Endometrium (tissue), 2 donors: Measurements from ENCODE around the gene ZGLP1.

ENCODE experiments used
- FAIRE-seq: peaks from 2 replicates; lab custom pipeline; 2012; peaks lifted over from hg19 to GRCh38; lab: Jason Lieb, UNC
- donor health status: control.
- donor health status: control.

Gene ZGLP1

DNA sequence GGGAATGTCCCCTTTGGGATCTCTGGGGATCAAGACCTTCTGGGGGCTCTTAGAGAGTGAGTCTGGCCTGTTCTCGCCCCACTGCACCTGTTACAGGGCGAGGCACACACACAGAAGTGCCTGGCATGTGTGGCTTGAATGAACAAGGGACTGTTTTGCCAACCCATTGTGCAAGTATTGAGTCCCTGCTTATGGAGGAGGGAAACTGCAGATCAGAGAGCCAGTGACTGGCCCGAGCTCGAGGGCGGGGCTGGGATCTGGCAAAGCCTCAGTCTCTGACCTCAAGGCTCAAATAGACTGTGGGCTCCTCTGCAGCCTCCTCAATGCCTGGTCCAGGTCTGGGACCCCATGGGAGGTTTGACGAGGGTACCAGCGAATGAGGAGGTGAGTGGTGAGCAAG lies 18.2 kb upstream of the ZGLP1 start:
- no peak for FAIRE-seq

DNA sequence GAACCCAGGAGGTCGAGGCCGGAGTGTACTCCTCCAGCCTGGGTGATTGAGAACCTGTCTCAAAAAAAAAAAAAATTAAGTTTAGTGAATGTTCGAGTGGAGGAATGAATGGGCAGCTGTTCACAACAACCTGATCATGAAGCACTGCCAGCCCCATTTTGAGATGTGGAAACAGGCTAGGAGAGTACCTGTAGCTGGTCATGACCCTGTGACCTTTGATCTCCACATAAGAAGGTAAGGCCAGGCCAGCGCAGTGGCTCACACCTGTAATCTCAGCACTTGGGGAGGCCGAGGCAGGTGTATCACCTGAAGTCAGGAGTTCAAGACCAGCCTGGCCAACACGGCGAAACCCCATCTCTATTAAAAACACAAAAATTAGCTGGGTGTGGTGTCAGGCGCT lies 16.1 kb upstream of the ZGLP1 start:
- FAIRE-seq = no peak

DNA sequence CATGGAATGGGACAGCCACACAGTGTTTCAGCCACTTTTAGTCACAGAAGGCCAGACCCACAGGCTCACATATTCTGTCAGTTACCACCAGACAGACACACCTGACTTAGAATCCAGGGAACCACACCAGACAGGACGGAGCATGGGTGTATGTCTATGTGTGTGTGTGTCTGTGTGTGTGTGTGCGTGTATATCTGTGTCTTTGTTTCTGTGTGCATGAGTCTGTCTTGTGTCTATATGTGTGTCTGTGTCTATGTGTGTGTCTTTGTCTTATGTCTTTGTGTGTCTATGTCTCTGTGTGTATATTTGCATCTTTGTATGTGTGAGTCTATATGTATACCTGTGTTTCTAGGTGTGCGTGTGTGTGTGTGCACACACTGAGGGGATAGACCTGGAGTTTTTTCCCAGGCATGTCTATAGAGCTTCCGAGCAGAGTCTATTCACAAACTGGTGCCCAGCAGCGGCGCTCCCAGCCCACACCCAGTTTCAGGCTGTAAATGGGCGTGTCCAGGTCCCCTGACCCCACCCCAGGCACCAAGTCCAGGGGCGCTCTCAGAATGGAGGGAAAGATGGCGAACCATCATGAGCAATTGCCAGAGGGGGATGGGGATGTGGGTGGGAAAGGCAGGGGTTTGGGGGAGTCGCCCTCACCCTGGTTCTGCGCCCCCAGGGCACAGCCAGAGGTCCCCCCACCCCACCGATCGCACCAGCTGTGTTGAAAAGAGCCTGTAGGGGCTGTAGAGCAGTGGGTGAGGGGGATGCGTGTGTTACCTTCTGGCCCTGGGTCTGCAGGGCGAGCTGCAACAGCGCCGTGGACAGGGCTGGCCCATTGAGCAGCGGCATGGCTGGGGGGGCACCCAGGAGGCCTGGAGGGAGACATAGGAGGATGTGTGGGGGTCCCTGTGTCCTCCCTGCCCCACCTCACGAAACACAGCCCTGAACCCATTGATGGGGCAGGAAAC lies 12.5 kb upstream of the ZGLP1 start:
- no peak for FAIRE-seq

DNA sequence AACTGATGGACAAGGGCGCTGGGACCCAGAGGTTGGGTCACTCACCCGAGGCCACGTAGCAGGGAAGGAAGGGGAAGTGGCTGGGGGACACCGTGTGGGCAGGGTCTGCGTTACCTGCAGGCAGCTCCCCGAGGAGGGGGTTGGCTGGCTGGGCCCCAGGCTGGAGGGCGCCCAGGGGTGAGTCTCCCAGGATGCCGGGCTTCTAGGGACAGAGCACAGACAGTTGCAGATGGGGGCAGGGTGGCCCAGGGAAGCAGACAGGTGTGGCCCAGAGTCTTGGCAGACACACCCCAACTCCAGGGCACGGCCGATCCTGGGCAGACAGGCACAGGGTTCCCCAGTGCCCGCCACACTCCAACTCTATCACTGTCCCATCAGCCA lies 11.8 kb upstream of the ZGLP1 start:
- FAIRE-seq = no peak

DNA sequence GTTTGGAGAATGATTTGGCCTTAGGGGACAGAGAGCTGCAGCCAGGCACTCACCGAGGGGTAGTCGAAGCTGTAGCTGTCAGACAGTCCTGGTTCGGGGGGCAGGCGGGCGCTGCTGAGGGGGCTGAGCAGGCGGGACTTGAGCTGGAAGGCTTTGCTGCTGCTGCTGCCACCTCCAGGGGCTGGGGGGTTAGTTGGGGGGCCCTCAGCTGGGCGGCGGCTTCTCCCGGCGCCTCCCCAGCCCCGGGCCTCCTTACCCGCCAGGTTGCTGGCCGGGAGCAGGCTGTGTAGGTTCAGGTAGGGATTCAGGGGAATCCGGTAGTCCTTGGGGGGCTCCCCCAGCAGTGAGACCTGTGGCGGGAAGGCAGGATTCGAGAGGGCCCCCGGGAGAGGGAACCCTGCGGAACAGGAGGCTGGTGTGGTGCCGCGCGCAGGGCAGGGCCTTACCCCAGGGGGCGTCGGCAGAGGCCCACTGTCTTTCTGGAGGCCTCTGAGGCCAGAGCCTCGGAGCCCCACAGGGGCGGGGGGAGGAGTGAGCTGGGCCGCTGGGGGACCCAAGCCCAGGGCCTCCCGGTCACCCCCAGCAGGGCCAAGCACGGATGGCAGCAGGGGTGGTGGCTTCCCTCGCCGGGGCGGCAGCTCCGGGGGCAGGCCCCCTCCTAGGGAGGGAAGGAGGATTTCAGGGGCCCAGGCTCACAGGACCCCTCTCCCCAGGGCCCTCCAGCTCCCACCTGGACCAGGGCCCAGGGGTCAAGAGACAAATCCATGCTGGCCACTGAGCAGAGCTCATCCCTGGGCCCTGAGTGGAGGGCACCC lies 11.2 kb upstream of the ZGLP1 start:
- no peak for FAIRE-seq

DNA sequence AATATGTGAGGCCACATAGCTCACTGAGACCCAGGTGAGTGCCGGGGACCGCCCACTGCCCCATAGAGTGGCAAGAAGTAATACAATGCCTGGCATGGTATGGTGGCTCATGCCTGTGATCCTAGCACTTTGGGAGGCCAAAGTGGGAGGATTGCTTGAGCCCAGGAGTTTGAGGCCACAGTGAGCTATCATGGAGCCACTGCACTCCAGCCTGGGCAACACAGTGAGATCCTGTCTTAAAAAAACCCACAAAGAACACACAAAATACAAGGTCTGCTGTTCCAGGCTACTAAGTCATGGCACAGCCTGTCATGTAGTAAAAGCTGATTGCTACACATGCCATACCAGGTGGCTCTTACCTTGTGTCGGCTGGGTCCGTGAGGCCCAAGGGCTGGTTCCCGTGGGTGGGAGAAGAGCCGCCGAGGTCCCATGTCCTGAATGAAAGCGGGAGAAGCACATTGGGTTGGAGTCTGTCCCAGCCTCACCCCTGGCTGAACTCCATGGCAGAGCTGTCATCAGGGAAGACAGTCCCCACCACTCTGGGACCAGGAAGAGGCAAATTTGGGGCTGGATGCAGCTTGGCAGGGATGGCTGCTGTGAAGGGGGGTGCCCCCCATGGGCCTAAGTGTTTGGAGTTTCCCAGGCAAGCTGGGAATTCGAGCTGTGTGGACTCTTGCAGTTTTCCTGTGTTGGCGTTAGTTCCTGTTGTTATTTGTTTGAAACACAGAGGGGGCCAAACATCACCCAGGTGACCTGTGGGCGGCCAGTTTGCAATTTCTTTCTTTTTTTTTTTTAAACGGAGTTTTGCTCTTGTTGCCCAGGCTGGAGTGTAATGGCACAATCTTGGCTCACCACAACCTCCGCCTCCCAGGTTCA lies 9.4 kb upstream of the ZGLP1 start:
- no peak for FAIRE-seq

DNA sequence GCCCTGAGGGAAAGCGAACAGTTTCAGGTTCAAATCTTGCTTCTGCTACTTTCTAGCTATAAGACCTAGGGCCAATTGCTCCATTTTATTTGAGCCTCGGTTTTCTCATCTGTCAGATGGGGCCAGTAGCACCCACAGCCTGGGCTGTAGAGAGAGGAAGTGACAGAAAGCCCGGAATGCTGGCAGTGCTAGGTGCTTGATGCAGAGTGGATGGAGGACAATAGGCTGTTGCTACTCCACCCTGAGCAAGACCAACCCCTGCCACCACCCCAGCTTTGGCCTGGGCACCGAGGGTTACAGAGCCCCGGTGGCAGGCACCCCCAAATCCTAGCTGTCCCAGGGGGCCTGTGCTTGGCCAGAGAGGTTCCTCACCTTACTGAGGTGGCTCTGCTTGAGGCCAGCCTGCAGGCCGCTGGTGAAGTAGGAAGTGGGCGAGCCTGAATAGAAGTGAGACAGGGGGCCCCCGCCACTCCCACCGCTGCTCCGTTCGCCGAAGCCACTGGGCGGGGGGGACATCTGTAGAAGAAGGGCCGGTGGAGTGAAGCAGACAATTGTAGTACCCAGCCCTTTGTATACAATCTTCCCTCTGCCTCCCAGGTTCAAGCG lies 8.3 kb upstream of the ZGLP1 start:
- FAIRE-seq = no peak

DNA sequence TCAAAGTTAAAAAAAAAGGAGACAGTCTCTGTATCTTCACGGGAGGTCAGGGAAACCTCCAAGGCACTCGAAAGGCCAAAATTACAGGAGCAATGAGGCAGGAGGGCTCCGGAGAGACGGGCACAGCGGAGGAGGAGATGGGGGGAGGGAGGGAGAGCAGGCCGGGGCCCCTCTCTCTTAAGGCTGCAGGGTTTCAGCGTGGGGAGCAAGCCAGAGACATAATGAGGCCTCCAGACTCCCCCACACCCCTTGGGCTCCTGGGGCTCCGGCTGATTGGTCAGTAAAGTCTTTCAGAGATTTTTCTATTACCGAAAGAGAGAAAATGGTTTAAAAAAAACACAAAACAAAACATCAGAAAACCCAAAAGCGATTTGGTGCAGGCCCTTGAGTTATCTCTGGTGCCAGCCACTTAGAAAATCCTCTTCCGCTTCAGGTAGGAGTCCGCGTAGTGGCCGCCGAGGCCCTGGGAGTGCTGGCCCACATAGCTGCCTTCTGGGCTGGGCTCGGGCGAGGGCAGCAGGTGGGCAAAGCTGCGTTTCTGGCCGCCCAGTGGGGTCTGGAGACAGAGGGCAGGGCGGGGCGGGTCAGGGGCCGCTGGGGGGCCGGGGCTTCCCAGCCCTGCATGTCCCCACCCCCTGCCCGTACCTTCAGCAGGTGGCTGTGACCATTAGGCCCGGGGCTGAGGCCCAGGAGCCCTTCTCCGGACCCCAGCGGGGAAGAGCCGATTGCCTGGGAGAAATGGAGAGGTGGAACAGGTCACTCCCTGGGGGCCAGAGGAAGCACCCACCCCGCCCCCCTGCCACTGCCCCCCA lies 7.6 kb upstream of the ZGLP1 start:
- FAIRE-seq = no peak

DNA sequence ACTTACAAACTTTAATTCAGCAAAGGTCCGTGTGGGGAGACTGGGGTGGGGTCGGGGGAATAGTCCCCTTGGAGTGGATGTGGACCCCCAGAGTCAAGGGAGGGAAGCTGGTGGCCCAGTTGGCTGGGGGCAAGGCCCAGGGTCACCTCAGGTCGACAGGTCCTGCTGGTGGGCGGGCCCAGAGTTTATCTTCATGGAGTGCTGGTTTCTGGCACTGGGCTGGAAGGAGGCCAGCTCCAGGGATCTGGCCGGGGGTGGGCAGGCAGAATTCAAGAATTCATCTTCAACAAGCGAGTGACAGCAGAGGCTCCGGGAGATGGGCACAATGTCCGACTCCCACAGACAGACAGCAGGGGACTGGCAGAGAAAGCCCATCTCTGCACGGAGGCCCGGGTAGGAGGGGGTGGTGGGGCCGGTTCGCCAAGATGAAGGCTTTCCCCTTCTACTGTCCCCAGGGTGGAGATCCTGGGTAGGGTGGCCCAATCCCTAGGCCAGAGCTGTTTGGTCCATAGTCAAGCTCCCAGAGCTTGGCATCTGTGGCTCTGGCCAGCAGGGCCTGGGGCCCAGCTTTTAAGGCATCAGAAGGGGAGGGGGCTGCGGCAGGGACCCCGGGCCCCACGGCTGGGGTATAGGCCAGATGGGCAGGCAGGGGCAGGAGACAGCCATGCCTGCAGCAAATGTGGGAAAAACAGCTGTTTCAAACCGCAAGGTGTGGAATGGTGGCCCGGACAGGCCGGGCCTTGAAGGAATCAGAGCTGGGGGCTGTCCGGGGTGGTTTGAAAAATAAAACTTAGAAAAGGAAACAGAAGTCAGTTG lies 6.8 kb upstream of the ZGLP1 start:
- FAIRE-seq = no peak

DNA sequence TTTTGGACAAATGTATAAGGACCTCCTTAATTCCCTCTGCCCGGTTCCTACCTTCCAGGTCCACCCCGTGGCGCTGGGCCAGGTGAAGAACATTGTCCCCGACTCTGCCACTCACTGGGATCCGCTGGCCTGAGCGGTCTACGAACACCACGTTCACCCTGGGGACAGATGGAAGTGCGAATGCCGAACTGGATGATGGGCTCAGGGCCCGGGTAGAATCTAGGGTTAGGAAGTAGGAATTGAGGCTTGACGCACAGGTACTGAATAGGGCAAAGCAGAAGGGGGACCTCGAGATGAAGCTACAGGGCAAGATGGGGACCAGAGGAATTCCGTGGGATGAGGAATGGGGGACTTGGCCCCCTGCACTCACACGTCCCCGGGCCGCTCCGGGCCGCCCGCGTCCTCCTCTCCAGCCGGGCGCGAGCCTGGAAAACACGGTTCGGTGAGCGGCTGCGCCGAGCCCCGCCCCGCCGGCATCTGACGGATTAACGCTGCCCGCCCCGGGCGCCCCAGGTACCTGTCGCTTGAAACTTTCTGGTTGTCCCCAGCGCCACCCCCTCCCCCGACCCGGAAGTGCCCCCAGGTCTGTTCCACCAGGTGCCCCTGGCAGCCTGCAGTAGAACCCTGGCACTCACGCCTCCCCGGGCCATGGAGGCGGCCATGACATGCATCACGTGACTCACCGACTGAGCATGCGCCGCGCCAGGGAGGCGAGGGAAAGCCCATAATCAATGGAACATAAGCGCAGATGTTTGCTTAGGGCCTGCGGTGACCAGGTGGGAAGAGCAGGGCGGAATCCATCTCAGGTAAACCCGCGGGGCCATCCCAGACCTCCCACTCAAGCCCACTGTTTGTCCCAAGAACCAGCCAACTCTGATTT lies 6.0 kb upstream of the ZGLP1 start, which contains the start of gene FDX2:
FDX2 (minus strand) TSS at position 681 of the 880 bp plus-strand sequence; CDS start at position 662, 19 bp downstream.
- FAIRE-seq = no peak

DNA sequence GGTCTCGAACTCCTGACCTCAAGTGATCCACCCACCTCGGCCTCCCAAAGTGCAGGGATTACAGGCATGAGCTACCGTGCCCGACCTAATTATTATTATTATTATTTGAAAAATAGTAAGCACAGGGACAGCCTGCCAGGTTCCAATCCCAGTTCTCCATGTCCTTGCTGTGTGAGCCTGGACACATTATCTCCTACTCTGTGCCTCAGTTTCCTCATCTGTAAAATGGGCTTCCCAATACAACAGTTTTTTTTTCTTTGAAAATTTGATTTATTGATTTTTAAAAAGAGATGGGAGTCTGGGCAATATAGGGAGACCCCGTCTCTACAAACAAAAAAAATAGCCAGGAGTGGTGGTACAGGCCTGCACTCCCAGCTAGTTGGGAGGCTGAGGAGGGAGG lies 3.3 kb downstream of the ZGLP1 start:
- no peak for FAIRE-seq

DNA sequence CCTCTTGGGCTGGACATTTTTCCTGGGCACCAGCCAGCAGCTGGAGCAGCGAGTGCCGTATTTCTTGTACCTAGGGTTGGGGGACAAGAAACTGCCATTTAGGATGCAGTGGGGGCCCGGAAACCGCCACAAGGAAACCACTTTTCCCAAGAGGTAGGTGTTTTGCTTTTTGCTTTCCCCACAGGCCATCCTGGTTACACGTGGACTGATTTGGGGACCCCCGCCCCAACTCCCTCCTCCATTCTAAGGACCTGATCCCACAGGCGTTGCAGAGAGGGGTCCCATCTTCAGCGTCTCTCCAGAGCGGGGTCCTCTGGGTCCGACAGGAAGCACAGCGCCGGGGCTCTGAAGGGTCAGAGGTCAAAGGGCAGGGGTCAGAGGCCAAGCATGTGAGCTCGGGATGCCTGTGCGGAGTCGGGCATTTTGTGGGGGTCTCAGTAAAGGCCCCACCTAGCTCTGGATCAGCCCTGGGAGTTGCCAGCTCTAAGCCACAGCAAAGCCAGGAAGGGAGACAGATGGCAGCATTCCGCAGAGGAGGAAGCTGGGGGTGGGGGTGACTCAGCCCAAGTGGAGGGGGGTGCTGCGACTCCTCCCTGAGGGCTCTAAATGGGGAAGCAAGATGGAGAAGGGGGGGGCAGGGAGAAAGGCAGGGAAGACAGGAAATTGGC lies 4.3 kb downstream of the ZGLP1 start:
- FAIRE-seq = no peak

DNA sequence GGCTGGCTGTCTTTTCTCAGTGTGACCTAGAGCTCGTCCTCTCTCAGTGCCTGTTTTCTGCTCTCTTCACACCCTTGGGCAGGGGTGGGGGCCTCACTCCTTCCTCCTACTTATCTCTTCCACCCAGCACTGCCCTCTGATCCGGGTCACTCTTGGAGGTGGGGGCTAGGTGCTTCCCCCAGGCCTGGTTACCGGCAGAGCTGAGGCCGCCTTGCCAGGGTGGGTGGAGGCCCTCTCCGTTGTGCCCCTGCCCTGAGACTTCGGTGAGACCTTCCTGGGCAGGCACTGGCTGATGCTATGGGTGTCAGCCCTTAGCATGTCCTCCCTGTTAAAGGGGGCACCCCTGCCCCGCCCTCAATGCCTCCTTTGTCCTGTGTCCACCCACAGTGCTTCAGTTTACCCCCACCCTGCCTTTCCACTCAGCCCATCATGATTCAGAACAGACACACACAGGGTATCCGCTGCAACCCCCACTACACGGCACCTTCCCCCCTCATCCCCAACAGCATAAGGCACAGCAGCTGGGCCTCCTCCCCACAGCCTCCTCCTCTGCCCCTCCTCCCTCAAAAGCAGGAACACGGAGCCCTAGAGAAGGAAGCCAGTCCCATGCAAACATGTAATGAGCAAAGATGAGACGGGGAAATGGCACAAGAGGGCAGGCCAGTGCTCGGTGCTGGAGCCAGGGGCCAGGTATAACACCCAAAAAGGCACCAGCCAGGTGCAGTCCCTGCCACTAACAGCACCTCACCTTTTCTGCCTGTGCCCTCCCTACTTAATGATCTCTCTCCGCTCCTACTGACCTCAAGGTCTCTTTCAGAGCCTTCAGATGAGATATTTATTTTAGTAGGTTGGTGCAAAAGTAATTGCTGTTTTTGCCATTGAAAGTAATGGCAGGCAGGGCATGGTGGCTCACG lies 9.8 kb downstream of the ZGLP1 start:
- no peak for FAIRE-seq

DNA sequence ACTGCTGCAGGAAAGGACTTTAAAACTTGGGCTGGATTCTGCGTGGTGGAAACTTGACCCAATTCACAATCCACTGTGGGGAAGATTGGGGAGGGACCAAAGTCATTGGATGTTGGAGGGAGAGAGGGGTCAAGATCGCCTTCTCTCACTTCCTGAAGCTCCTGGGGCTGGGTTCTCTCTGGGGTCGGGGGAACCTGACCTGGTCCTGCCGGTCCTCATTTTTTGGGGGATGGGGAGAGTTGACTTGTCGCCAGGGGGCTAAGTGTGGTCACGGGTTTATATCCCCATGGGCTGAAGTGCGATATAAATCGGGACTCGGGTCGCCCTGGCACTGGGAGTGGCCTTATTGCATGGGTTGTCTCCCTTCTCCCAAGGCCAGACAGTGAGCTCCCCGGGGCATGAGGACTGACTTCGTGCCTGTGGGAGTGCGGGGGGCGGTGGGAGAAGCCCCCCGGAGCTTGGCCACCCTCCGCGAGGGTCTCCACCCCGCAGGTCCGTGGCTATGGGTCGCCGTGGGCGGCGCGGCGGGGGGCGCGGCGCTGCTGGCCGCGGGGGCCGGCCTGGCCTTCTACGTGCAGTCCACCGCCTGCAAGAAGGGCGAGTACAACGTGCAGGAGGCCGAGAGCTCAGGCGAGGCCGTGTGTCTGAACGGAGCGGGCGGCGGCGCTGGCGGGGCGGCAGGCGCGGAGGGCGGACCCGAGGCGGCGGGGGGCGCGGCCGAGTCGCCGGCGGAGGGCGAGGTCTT lies 13.6 kb downstream of the ZGLP1 start:
- FAIRE-seq = no peak

DNA sequence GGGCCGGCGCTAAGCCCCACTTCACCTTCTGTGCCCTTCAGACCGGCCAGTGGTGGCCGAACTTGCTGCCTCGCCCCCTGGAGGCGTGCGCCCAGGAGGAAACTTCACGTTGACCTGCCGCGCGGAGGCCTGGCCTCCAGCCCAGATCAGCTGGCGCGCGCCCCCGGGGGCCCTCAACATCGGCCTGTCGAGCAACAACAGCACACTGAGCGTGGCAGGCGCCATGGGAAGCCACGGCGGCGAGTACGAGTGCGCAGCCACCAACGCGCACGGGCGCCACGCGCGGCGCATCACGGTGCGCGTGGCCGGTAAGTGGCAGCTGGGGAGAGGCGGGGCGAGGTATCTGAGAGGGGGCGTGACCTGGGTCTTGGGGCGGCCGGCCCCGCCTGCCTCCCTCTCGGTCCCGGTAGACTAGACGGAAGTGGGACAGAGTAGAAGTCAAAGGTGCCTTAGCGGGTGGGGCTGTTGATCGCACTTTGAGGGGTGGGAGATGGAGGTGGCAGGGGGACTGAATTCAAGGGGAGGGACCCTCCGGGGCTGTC lies 14.2 kb downstream of the ZGLP1 start:
- no peak for FAIRE-seq

DNA sequence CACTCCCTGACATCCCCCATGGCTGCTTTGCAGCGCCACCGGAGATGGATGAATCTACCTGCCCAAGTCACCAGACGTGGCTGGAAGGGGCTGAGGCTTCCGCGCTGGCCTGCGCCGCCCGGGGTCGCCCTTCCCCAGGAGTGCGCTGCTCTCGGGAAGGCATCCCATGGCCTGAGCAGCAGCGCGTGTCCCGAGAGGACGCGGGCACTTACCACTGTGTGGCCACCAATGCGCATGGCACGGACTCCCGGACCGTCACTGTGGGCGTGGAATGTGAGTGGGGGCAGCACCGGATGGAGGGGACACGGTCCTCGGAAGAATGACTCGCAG lies 15.3 kb downstream of the ZGLP1 start:
- no peak for FAIRE-seq
